ENCODE measurements around the gene AUTS2.

Gene AUTS2

GRCh38 chr7:69598081-69598486 lies at the start of gene AUTS2:
AUTS2 (plus strand) TSS chr7:69598475; CDS start chr7:69599654, 1,179 bp downstream.
- peak; percentile 92 for DNase-seq (ENCODE audit: low read depth in 2 of 2)

GRCh38 chr7:69550991-69551390 lies 47.3 kb upstream of the AUTS2 start:
- DNase-seq (ENCODE audit: low read depth in 2 of 2): no peak

GRCh38 chr7:69553190-69553589 lies 45.1 kb upstream of the AUTS2 start:
- DNase-seq (ENCODE audit: low read depth in 2 of 2): no peak

- no peak for DNase-seq (ENCODE audit: low read depth in 2 of 2)
Measured at GRCh38 chr7:69561266-69561960, 36.9 kb upstream of the AUTS2 start.

- peak; percentile 38 to 53 for DNase-seq (ENCODE audit: low read depth in 2 of 2)
Measured at GRCh38 chr7:69564454-69565417, 33.5 kb upstream of the AUTS2 start.

GRCh38 chr7:69567800-69568199 lies 30.5 kb upstream of the AUTS2 start:
- DNase-seq (ENCODE audit: low read depth in 2 of 2): no peak

- DNase-seq (ENCODE audit: low read depth in 2 of 2): no peak
Measured at GRCh38 chr7:69568266-69568665, 30.0 kb upstream of the AUTS2 start.

- no peak for DNase-seq (ENCODE audit: low read depth in 2 of 2)
Measured at GRCh38 chr7:69575651-69576050, 22.6 kb upstream of the AUTS2 start.

GRCh38 chr7:69577221-69577620 lies 21.1 kb upstream of the AUTS2 start:
- DNase-seq (ENCODE audit: low read depth in 2 of 2): peak in 1 of 2 experiments; percentile 23

GRCh38 chr7:69585169-69585568 lies 13.1 kb upstream of the AUTS2 start:
- no peak for DNase-seq (ENCODE audit: low read depth in 2 of 2)

GRCh38 chr7:69586321-69586720 lies 12.0 kb upstream of the AUTS2 start:
- DNase-seq (ENCODE audit: low read depth in 2 of 2): no peak

GRCh38 chr7:69588773-69589172 lies 9.5 kb upstream of the AUTS2 start:
- no peak for DNase-seq (ENCODE audit: low read depth in 2 of 2)

GRCh38 chr7:69591805-69592204 lies 6.5 kb upstream of the AUTS2 start:
- no peak for DNase-seq (ENCODE audit: low read depth in 2 of 2)

- no peak for DNase-seq (ENCODE audit: low read depth in 2 of 2)
Measured at GRCh38 chr7:69593511-69593910, 4.8 kb upstream of the AUTS2 start.

- DNase-seq (ENCODE audit: low read depth in 2 of 2): no peak
Measured at GRCh38 chr7:69595415-69595814, 2.9 kb upstream of the AUTS2 start.

GRCh38 chr7:69596056-69596455 lies 2.2 kb upstream of the AUTS2 start:
- DNase-seq (ENCODE audit: low read depth in 2 of 2): no peak

GRCh38 chr7:69596723-69597277 lies 1.5 kb upstream of the AUTS2 start:
- DNase-seq (ENCODE audit: low read depth in 2 of 2): no peak

GRCh38 chr7:69597278-69598076 lies 798 bp upstream of the AUTS2 start:
- DNase-seq (ENCODE audit: low read depth in 2 of 2): no peak

- peak in 1 of 2 experiments; percentile 15 for DNase-seq (ENCODE audit: low read depth in 2 of 2)
Measured at GRCh38 chr7:69598487-69599285, 411 bp downstream of the AUTS2 start.

GRCh38 chr7:69599286-69599954 lies 1.1 kb downstream of the AUTS2 start:
- peak in 1 of 2 experiments; percentile 18 for DNase-seq (ENCODE audit: low read depth in 2 of 2)
